Measurements from ENCODE around the gene MAST4.

Gene MAST4

GRCh38 chr5:66701244-66701643 is 105.1 kb downstream of the MAST4 start:
- DNase-seq (ENCODE audit: low read depth), result no peak

- DNase-seq (ENCODE audit: low read depth), result no peak
Observed at GRCh38 chr5:66702426-66702825, 106.2 kb downstream of the MAST4 start.

GRCh38 chr5:66704790-66705425 is 108.7 kb downstream of the MAST4 start:
- no peak for DNase-seq (ENCODE audit: low read depth)

GRCh38 chr5:66708368-66708767 is 112.2 kb downstream of the MAST4 start:
- no peak for DNase-seq (ENCODE audit: low read depth)

GRCh38 chr5:66710557-66711088 is 114.4 kb downstream of the MAST4 start:
- no peak for DNase-seq (ENCODE audit: low read depth)

- DNase-seq (ENCODE audit: low read depth), result no peak
Observed at GRCh38 chr5:66713998-66714397, 117.8 kb downstream of the MAST4 start.

GRCh38 chr5:66717455-66718373 is 121.5 kb downstream of the MAST4 start:
- no peak for DNase-seq (ENCODE audit: low read depth)

GRCh38 chr5:66718374-66719002 is 122.3 kb downstream of the MAST4 start:
- DNase-seq (ENCODE audit: low read depth), result no peak

- no peak for DNase-seq (ENCODE audit: low read depth)
Observed at GRCh38 chr5:66720780-66721179, 124.6 kb downstream of the MAST4 start.

GRCh38 chr5:66722686-66723085 is 126.5 kb downstream of the MAST4 start:
- no peak for DNase-seq (ENCODE audit: low read depth)

GRCh38 chr5:66724349-66725139 is 128.4 kb downstream of the MAST4 start:
- no peak for DNase-seq (ENCODE audit: low read depth)

- no peak for DNase-seq (ENCODE audit: low read depth)
Observed at GRCh38 chr5:66727630-66728029, 131.4 kb downstream of the MAST4 start.

- no peak for DNase-seq (ENCODE audit: low read depth)
Observed at GRCh38 chr5:66728049-66728448, 131.9 kb downstream of the MAST4 start.

- no peak for DNase-seq (ENCODE audit: low read depth)
Observed at GRCh38 chr5:66737096-66737495, 140.9 kb downstream of the MAST4 start.

GRCh38 chr5:66738136-66738535 is 141.9 kb downstream of the MAST4 start:
- DNase-seq (ENCODE audit: low read depth), result no peak

GRCh38 chr5:66739021-66739420 is 142.8 kb downstream of the MAST4 start:
- DNase-seq (ENCODE audit: low read depth), result no peak

GRCh38 chr5:66739951-66740350 is 143.8 kb downstream of the MAST4 start:
- DNase-seq (ENCODE audit: low read depth), result no peak

GRCh38 chr5:66741394-66741793 is 145.2 kb downstream of the MAST4 start:
- DNase-seq (ENCODE audit: low read depth), result no peak

GRCh38 chr5:66742083-66742895 is 146.1 kb downstream of the MAST4 start:
- DNase-seq (ENCODE audit: low read depth), result no peak

- no peak for DNase-seq (ENCODE audit: low read depth)
Observed at GRCh38 chr5:66742896-66743247, 146.7 kb downstream of the MAST4 start.

- no peak for DNase-seq (ENCODE audit: low read depth)
Observed at GRCh38 chr5:66743344-66743743, 147.2 kb downstream of the MAST4 start.

Data from stimulated activated CD4-positive, alpha-beta T cell treated with anti-CD3 and anti-CD28 coated beads, Interleukin-2, amount 100 ng/mL, for 4 hours (primary cell).